Left forelimb (tissue), 1 donor: ENCODE results near the gene ODAD2.
"Not testable (repeated sequence)": the region's sequence is repeated elsewhere in the genome, so short reads cannot be mapped to it uniquely, and the experiment has no call there.

ENCODE experiments used
- DNase-seq: peaks from one replicate; pipeline ENCODE4 v3.0.0-alpha.2; 2018; ENCODE audit warnings: low spot score

The ODAD2 gene

GRCh38 chr10:27959093-27959715 lies 39.7 kb downstream of the ODAD2 start:
- no peak for DNase-seq

GRCh38 chr10:27958383-27958782 lies 40.5 kb downstream of the ODAD2 start:
- DNase-seq: not testable (repeated sequence)

GRCh38 chr10:27950242-27950564 lies 48.7 kb downstream of the ODAD2 start:
- DNase-seq: no peak

- no peak for DNase-seq
These were observed 49.2 kb downstream of the ODAD2 start for GRCh38 chr10:27949528-27950241.

GRCh38 chr10:27948186-27948585 lies 50.7 kb downstream of the ODAD2 start:
- no peak for DNase-seq

- DNase-seq: no peak
These were observed 51.3 kb downstream of the ODAD2 start for GRCh38 chr10:27947540-27947939.

GRCh38 chr10:27944005-27944404 lies 54.9 kb downstream of the ODAD2 start:
- DNase-seq: no peak

- no peak for DNase-seq
These were observed 84.0 kb downstream of the ODAD2 start for GRCh38 chr10:27914888-27915287.

- no peak for DNase-seq
These were observed 86.6 kb downstream of the ODAD2 start for GRCh38 chr10:27912231-27912630.

GRCh38 chr10:27911539-27911938 lies 87.3 kb downstream of the ODAD2 start:
- DNase-seq: no peak

GRCh38 chr10:27911011-27911410 lies 87.9 kb downstream of the ODAD2 start:
- DNase-seq: no peak

- no peak for DNase-seq
These were observed 90.6 kb downstream of the ODAD2 start for GRCh38 chr10:27908231-27908630.

- not testable (repeated sequence) for DNase-seq
These were observed 99.4 kb downstream of the ODAD2 start for GRCh38 chr10:27899485-27899884.

- DNase-seq: no peak
These were observed 99.8 kb downstream of the ODAD2 start for GRCh38 chr10:27899058-27899457.

GRCh38 chr10:27893358-27893954 lies 105.4 kb downstream of the ODAD2 start:
- no peak for DNase-seq

- no peak for DNase-seq
These were observed 107.9 kb downstream of the ODAD2 start for GRCh38 chr10:27890971-27891370.

- no peak for DNase-seq
These were observed 109.4 kb downstream of the ODAD2 start for GRCh38 chr10:27889518-27889917.

GRCh38 chr10:27884185-27884641 lies 114.7 kb downstream of the ODAD2 start:
- DNase-seq: no peak

- no peak for DNase-seq
These were observed 120.6 kb downstream of the ODAD2 start for GRCh38 chr10:27878281-27878680.

- DNase-seq: no peak
These were observed 133.7 kb downstream of the ODAD2 start for GRCh38 chr10:27865221-27865635.

- no peak for DNase-seq
These were observed 137.1 kb downstream of the ODAD2 start for GRCh38 chr10:27861781-27862180.

GRCh38 chr10:27857616-27858015 lies 141.3 kb downstream of the ODAD2 start:
- DNase-seq: no peak

- no peak for DNase-seq
These were observed 154.7 kb downstream of the ODAD2 start for GRCh38 chr10:27844223-27844622.
